GM19468 (cell line): ENCODE data around the gene FASTK.

Source experiments
- ATAC-seq: cut with Tn5 transposase; IDR thresholded peaks from one replicate; pipeline ENCODE4 v1.9.1; 2021; ENCODE audit warnings: mild to moderate bottlenecking, moderate library complexity, moderate number of reproducible peaks; ENCODE audit not compliant: unreplicated experiment; ENCODE audit errors: extremely low read depth

Gene FASTK

GRCh38 chr7:151101621-151102396 is 21.2 kb upstream of the FASTK start:
- ATAC-seq = no peak

GRCh38 chr7:151100921-151101320 is 20.3 kb upstream of the FASTK start:
- no peak for ATAC-seq

GRCh38 chr7:151099486-151100211 is 19.0 kb upstream of the FASTK start:
- no peak for ATAC-seq

DNA sequence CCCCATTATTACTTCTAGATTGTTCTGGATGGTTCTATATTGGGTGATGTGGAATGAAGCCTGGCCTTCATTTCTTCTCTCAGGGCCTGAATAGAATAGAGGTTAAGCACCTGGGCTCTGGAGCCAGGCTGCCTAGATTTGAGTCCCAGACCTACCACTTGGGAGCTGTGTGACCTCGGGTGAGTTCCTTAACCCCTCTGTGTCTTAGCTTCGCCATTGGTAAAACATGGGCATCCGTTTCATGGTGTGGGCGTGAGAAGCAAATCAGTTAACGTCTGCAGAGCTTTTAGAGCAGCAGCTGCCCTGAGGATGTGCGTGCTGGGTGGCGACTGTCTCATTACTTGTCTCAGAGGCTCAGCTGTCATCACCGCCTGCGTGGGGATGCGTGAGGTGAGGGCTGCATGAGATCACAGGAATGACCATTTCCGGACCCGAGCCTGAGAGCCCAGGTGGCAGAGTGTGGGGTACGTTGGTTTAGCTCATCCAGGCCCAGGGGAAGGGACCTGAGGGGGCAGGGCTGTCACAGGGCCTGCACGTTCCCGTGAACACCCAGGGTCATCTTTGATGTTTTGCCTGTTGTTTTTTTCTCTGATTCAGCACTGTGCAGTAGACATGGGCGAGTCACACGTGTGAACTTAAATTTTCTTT is 15.3 kb upstream of the FASTK start:
- ATAC-seq = no peak

DNA sequence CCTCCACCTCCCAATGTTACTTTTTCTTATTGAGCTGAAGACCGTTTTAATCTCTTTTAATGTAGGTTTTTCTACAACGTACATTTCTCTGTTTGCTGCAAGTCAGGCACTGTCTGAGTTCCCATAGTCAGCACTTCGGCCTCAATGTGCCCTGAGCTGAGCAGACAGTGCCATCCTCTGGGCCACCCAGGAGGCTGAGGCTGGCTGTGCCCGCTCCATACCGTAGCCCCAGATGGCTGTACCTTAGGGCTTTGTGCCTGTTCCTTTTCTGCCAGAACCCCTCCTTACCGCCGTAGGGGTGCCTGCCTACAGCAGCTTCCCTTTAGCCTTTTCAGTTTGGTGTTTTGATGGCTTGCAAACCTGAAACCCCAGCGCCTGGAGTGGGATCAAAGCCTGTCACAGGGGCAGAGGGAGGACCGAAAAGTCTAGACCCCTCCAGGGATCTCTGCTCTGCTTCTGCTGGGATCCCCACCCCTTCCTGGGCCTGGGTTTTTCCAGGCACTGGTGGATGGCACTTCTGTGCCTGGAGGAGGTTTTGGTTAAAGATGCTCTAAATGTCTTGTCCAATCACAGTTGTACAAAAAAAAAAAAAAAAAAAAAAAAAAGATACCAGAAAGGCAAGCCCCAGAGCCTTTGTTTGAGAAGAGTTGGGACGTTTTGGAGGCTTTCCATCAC is 14.7 kb upstream of the FASTK start:
- ATAC-seq = no peak

- ATAC-seq = no peak
Measured at GRCh38 chr7:151094675-151095074, 14.1 kb upstream of the FASTK start.

- ATAC-seq = no peak
Measured at GRCh38 chr7:151093748-151094147, 13.1 kb upstream of the FASTK start.

GRCh38 chr7:151091988-151092387 is 11.4 kb upstream of the FASTK start:
- no peak for ATAC-seq

DNA sequence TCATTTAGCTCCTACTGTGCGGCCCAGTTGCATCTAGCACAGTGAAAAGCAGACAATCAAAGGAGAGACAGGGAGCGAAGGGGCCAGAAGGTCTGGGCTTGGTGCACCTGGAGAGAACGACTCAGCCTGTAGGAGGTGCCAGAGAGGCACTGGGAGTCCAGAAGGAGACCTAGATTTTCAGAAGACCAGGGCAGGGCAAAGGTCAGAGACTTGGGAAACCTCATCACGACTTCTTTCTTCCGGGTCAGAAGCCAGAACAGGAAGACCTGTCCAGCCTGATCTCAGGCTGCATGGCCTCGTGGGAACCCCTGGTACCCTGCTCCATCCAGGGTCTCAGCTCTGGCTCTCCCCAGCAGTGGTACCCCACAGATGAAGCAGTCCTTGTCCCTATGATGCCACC is 10.8 kb upstream of the FASTK start:
- no peak for ATAC-seq

DNA sequence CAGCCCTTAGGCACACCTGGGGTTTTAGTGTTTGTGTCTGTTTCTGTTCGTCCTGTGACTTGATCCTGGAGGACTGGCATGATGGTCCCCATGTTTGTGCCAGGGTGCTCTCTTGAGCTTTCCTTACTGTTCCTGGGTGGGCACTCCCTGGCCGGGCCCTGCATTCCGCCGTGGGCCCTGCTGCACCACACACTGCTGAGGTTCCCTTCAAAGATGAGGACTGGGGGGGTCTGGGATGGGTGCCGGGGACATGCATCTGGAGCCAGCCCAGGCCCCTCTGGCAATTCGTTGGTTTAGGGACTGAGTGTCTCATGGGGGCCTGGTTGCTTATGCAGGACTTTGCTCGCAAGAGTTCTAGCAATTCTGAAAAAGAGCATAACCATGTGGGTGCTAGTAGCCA is 10.4 kb upstream of the FASTK start:
- no peak for ATAC-seq

DNA sequence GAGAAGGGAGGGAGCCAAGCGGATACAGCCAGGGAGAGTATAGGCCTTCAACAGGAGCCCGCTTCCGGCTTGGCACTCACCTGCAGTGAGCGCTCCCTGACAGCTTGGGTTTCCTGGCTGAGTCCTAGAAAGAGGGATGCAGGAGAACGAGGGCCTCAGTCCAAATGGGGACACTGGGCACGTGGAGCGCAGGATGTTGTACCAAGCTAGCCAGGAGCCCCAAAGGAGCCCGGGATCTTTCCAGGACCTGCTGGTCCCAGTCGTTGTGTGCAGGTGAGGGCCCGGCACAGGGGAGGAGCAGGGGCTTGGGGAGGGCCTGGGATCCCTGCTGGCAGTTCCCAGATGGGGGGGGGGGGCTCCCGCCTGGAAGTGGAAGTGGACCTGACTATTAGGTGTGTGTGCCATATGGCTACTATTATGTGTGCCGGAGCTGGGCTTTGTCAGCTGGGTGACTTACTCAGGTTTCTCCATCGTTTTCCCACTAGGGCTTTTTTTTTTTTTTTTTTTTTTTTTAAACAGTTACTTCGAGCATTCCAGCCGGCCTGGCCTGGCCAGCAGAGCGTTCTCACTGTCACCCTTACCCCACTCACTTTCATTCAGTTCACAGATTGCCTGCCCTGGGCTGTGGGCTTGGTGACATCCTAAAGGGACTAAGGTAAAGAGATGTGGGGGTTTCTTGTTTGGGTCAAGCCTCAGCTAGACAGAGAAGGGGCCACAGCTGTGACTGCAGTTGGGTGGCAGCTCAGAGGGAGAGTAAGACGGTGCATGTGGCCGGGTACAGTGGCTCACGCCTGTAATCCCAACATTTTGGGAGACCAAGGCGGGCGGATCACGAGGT is 9.5 kb upstream of the FASTK start:
- ATAC-seq = no peak

DNA sequence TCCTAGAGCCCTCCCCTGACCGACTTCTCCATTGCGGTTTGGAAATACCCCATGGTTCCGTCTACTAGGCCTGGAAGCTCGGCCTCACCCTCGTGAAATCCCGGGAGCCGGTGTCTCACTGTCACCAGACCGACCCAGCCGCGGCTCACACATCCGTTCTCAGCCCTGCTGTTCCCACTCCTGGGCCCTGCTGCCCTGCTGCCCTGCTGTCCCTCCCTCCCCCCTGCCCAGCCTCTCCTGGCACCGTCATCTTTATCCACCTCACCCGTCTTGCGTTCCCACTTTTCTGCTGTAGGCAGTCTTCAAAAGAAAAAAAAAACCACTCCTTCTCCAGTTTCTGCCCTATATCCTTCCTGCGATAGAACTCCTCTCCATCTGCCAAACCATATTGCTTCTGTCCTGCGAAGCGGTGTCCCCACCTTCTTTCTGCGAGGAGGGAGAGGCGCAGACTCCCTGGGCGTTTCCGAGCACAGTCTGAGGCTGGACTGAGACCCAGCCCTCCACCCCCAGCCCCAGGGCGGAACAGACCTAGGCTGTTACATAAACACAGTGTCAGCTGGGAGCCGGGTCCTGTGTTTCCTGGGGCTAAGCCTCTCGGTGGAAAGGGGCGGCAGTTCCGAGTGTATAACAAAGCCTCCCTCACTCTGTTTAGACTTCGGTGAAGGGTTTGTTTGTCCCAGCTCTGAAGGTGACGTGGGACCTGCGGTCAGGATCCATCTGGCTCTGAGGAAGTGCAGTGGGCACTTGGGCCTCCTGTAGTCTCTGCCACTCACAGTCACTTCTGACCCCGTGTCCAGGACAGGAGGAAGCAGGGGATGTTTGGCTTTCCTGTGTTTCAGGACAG is 8.5 kb upstream of the FASTK start:
- ATAC-seq = no peak

- no peak for ATAC-seq
Measured at GRCh38 chr7:151088019-151088855, 7.6 kb upstream of the FASTK start.

DNA sequence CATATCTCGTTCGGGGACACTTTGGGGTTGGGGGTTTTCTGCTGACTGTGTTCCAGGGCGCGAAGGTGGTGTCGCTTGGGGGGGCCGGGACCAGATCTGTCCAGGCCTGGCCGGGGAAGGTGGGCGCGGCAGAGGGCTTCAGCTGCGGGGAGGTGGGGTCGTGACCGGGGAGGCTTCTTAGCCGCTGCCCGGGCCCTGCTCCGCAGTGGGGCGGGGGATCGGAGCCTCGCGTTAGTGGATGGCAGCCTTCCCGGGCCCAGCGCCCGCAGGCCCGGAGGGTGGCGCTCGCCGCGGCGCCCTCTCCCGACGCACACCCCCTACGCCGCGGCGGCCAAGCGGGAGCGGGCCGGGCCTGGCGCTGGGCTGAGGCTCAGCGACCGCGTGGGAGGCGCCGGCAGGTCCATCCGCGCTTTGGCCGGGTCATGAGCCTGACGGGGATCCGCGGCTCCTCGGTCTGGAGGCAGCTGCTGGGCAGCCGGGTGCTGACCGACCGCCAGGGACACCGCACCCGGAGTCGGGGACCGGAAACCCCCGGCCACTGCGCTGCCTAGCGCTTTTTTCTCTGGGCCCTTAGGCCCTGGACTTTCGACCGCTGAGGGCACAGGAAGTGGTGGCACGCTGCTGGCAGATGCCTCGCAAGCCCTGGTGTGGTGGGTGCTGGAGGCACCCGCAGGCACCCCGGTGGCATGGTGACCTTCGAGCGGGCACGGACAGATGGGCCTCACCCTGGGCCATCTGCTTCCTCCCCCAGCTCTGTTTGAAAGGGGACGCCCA is 6.8 kb upstream of the FASTK start:
- no peak for ATAC-seq

DNA sequence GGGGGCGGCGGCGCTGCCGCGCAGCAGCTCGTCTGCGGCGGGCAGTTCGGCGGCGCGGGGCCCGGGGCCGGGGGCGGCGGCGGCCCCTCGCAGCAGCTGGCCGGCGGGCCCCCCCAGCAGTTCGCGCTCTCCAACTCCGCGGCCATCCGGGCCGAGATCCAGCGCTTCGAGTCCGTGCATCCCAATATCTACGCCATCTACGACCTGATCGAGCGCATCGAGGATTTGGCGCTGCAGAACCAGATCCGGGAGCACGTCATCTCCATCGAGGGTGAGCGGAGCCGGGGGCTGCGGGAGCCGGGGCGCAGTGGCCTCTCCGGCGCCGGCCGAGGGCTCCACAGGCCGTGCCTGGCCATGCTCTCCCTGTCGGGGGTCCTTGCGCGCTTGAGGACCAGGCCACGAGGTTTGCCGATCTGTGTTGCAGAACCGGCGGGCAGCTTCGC is 6.2 kb upstream of the FASTK start:
- ATAC-seq = no peak

- no peak for ATAC-seq
Measured at GRCh38 chr7:151085691-151086620, 5.3 kb upstream of the FASTK start, which contains the start of gene AGAP3. AGAP3 (plus strand) TSS chr7:151086475; CDS start chr7:151086742, 267 bp downstream.
